Natural killer cell treated with Interleukin-12 subunit alpha and Interleukin-12 subunit beta and Interleukin-15 and Interleukin-18, amount 100 ng/mL, for 72 hours (primary cell): ENCODE data around the gene COL4A3. TPM values are rescaled to one million over a fixed set of nuclear protein-coding genes. Genes with fewer than 3 reads are reported as not detected.
"Not testable (repeated sequence)": the region's sequence is repeated elsewhere in the genome, so short reads cannot be mapped to it uniquely, and the experiment has no call there.

Experiments
- ATAC-seq, 2 donors: fragments of 150-1000 bp; cut with Tn5 transposase in 1 of 2; sonication (Bioruptor Pico), chemical (Tn5 transposase) in 1 of 2; 2 replicates each; pipeline ENCODE4 v1.10.0; 2021
- DNase-seq: peaks from one replicate; pipeline ENCODE4 v3.0.0; 2022; ENCODE audit warnings: low spot score
- H3K27ac Mint-ChIP-seq, 2 donors: 1 replicate in 1 of 2; 2 replicates in 1 of 2; pipeline ENCODE4 v1.8.0; 2022; ENCODE audit warnings: mixed read lengths in 2 of 2, mild to moderate bottlenecking in 1 of 2, moderate library complexity in 1 of 2
- H3K27me3 Mint-ChIP-seq, 2 donors: 1 replicate in 1 of 2; 2 replicates in 1 of 2; pipeline ENCODE4 v1.8.0; 2022; ENCODE audit warnings: mixed read lengths in 2 of 2
- H3K36me3 Mint-ChIP-seq: one replicate; pipeline ENCODE4 v1.8.0; 2022; ENCODE audit warnings: mixed read lengths
- H3K4me1 Mint-ChIP-seq, 2 donors: 1 replicate in 1 of 2; 2 replicates in 1 of 2; pipeline ENCODE4 v1.8.0; 2022; ENCODE audit warnings: low read depth in 2 of 2, mixed read lengths in 2 of 2, mild to moderate bottlenecking in 1 of 2
- H3K4me3 Mint-ChIP-seq: one replicate; pipeline ENCODE4 v1.8.0; 2022; ENCODE audit warnings: mixed read lengths
- H3K9me3 Mint-ChIP-seq: 2 replicates; pipeline ENCODE4 v1.8.0; 2022; ENCODE audit warnings: mixed read lengths
- total RNA-seq, 2 donors: library from RNA; stranded (reverse); gene quantifications; one replicate each; pipeline ENCODE4 v1.2.3, GENCODE V29; 2022

The COL4A3 gene
- total RNA-seq, 2 donors from 2014 or later, result 0.22 to 0.62 TPM

DNA sequence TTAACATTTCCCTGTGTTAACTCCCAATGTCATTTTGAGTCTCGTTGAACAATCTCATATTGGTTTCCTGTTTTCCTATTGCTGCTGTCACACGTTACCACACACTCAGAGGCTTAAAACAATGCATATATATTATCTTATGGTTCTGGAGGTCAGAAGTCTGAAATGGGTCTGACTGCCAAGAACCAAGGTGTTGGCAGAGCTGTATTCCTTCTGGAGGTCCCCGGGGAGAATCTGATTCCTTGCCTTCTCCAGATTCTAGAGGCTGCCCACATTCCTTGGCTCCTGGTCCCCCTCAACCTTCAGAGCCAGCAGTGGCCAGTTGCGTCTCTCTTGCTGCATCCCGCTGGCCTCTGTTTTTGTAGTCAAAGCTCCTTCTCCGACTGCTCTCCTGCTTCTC is 18.0 kb upstream of the COL4A3 start:
- H3K27me3 Mint-ChIP-seq, result peaks cover 11 to 26% of the 10 kb centered on the region in 2 donors
- no peaks in the 10 kb centered on the region for H3K4me1 Mint-ChIP-seq
- H3K36me3 Mint-ChIP-seq, result no peaks in the 10 kb centered on the region
- ATAC-seq (no peak), DNase-seq (no peak)
- no peak overlapping the region for H3K27ac Mint-ChIP-seq
- no peak overlapping the region for H3K4me3 Mint-ChIP-seq
- H3K9me3 Mint-ChIP-seq, result no peaks in the 10 kb centered on the region

DNA sequence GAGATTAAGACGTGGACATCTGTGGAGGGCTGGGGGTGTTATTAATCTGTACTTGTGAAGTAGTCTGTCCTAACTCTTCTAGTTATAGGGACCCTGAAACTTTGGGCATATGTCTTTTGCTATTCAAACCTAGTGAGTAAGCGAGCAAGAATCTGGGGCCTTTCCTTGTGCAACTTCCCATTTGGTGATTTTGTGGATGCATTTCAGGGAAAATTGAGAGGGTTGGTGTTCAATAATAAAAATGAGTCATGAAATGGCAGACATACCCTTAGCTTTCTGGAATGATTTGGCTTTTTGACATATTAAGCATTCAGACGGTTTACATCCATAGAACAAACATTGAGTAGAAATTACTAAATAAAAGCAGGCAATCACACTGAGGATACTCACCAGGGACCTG is 17.4 kb upstream of the COL4A3 start:
- H3K9me3 Mint-ChIP-seq, result no peaks in the 10 kb centered on the region

DNA sequence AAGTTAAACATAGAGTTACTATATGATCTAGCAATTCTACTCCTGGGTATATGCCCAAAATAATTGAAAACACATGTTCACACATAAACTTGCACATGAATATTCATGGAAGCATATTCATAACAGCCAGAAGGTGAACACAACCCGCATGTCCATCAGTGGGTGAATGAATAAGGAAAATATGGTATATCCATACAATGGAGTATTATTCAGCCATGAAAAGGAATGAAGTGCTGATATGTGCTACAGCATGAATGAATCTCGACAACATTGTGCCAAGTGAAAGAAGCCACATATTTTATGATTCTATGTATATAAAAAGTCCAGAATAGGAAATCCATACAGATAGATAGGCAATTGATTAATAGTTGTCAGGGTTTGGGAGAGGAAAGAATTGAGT is 16.3 kb upstream of the COL4A3 start:
- no peaks in the 10 kb centered on the region for H3K9me3 Mint-ChIP-seq
- H3K4me3 Mint-ChIP-seq, result no peak overlapping the region
- H3K4me1 Mint-ChIP-seq, result no peaks in the 10 kb centered on the region
- ATAC-seq (no peak), DNase-seq (no peak)
- no peak overlapping the region for H3K27ac Mint-ChIP-seq
- H3K36me3 Mint-ChIP-seq, result no peaks in the 10 kb centered on the region
- peaks cover 13 to 33% of the 10 kb centered on the region in 2 donors for H3K27me3 Mint-ChIP-seq

More for the DNA sequence above, 17.4 kb upstream of the COL4A3 start:
- Mint-ChIP-seq H3K4me3 (no peak overlapping the region), H3K36me3 (no peaks in the 10 kb centered on the region), H3K27me3 (peaks cover 11 to 26% of the 10 kb centered on the region in 2 donors), H3K4me1 (no peaks in the 10 kb centered on the region), H3K27ac (no peak overlapping the region)
- ATAC-seq, result no peak
- DNase-seq, result no peak

DNA sequence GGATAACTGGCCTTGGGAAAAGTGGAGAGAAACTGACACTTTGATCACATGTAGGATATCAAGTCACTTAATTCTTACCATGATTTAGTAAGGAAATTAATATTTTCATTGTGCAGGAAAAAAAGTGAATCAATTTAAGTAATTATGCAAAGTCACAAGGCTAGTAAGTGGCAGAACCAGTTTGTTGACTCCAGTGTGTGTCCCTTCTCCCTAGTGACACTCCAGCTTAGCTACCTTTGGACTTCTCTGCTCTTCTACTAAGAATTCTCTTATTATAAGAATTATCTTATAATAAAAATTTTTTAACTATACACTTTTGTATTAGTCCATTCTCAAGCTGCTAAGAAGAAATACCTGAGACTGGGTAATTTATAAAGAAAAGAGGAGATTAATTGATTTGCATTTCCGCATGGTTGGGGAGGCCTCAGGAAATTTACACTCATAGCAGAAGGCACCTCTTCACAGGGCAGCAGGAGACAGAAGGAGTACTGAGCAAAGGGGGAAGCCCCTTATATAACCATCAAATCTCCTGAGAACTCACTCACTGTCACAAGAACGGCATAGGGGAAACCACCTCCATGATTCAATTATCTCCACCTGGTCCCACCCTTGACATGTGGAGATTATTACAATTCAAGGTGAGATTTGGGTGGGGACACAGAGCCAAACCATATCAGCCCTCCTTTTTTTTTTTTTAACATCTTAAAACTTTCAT is 14.0 kb upstream of the COL4A3 start:
- Mint-ChIP-seq H3K27ac (no peak overlapping the region), H3K4me1 (no peaks in the 10 kb centered on the region), H3K27me3 (peaks cover 19 to 40% of the 10 kb centered on the region in 2 donors), H3K9me3 (no peaks in the 10 kb centered on the region), H3K4me3 (no peak overlapping the region), H3K36me3 (no peaks in the 10 kb centered on the region)
- ATAC-seq (no peak), DNase-seq (no peak)

DNA sequence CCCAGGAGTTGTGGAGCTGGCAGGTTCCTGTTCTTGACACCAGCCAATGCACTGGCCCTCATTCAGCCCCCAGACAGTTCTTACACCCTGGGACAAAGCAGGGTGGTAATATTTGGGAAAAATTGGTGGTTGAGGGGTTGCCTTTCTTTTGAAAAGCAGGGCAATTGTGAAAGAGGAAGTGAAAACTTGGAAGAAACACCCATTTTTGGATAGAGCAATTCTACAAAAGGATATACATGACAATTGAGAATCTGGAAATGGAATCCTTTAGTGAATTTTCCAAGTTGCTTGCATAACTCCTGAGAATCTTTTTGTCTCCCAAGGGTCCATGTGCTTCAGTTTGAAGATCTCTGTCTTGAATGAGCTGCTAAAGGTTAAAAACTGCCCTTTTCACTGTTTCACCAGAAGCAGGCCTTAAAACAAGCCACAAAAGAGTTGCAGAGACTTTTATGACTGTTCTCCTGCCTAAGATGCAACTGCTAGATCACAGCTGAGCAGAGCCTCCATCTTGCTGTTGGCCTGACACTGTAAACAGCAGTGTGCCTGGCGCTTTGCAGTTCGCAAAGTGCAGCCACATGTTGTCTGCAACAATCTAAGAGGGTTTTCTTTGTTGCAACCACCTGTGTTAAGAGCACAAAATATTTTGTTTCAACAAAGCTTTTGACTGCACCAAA is 12.2 kb upstream of the COL4A3 start:
- Mint-ChIP-seq H3K27ac (no peak overlapping the region), H3K4me3 (no peak overlapping the region), H3K9me3 (no peaks in the 10 kb centered on the region), H3K27me3 (peaks cover 15 to 31% of the 10 kb centered on the region in 2 donors), H3K36me3 (no peaks in the 10 kb centered on the region), H3K4me1 (no peaks in the 10 kb centered on the region)
- ATAC-seq, result no peak
- DNase-seq, result no peak

DNA sequence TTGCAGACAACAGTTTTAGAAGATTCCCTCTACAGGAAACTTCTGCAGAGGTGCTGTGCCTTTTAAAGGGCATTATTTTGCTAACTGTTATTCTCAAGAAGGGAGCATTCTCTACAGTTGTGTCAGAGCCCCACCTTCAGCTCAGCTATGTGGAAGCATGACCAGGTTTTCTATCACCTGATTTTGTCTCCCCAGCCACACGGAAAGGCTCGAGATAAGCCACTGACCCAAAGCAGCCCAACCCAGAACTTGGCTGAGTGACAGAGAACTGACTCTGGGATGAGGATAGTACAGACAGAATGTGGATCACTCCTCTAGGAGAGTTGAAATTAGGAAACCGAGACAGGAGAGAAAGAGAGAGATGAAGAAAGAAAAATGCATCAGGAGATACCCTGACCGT is 11.1 kb upstream of the COL4A3 start:
- no peaks in the 10 kb centered on the region for H3K36me3 Mint-ChIP-seq
- no peaks in the 10 kb centered on the region for H3K9me3 Mint-ChIP-seq
- H3K27ac Mint-ChIP-seq, result no peak overlapping the region
- no peaks in the 10 kb centered on the region for H3K4me1 Mint-ChIP-seq
- H3K27me3 Mint-ChIP-seq, result peaks cover 15 to 31% of the 10 kb centered on the region in 2 donors
- no peak for DNase-seq
- ATAC-seq, result no peak
- no peak overlapping the region for H3K4me3 Mint-ChIP-seq

DNA sequence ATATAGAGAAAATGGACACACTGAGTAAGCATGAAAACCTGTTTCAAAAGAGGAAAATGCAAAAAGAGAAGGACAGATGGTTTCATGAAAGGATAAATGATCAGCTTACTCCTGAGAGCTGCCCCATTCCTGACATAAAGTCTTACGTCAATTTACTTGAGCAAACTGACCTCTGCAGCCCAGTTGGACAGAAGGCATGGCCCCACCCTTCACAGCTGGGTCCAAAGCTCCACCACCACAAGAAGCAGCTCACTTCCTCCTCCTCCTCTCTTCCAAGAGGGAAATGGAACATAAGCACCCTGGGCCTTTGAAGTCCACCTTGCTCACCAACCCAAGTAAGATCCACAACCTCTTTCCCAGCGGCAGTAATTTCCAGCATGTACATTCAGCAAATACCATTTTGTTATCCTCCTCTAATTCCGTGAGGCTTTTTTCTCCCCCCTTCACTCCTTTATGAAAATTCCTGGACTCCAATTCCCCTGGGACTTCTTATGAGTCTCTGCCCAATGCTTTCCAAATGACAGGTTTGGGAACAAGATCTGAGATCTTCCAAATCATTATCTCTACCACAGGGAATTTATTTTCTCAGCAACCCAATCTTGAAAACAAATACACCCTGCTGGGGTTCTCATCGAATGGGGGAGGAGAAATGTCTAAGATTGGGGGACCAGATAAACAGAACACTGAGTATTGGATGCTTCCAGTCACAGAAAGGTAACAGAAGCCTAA is 10.5 kb upstream of the COL4A3 start:
- no peaks in the 10 kb centered on the region for H3K36me3 Mint-ChIP-seq
- ATAC-seq (no peak), DNase-seq (no peak)
- no peaks in the 10 kb centered on the region for H3K4me1 Mint-ChIP-seq
- no peak overlapping the region for H3K4me3 Mint-ChIP-seq
- H3K27me3 Mint-ChIP-seq, result peaks cover 15 to 33% of the 10 kb centered on the region in 2 donors
- H3K27ac Mint-ChIP-seq, result no peak overlapping the region
- no peaks in the 10 kb centered on the region for H3K9me3 Mint-ChIP-seq

DNA sequence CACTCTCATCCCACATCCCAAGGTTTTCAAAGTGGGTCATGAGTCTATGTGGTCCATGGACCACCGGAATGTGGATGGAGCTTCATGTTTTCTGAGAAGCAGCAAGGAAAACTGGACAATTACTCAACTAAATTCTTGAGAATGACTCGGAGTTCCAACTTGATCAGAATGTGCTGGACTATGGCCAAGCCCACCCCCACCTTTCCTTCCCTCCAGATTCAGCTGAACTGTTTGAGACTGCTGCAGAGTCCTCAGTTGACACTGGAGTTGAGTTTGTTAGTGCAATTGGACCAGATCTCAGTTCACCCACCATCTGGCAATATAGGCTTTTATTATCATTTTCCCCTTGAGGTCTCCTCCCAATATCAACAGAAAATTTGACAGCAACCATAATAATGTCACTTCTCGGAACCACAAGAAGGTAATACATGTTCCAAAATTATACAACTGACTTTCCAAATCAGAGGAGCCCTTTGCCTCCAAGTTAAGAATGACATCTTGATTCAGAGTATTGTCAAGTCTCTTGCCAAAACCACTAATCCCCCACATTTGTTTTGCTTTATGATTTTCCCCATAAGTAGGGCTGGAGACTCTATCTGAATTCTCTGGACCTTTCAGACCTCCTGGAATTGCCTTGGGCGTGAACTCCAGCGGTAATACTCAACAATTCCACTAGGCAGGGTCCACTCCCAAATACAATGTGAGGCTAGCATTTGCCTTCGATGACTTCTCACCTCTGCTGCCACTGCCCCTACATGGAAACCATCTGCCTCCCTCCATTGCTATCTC is 9.2 kb upstream of the COL4A3 start:
- H3K36me3 Mint-ChIP-seq, result no peaks in the 10 kb centered on the region
- no peaks in the 10 kb centered on the region for H3K9me3 Mint-ChIP-seq
- H3K27me3 Mint-ChIP-seq, result peaks cover 23 to 46% of the 10 kb centered on the region in 2 donors

DNA sequence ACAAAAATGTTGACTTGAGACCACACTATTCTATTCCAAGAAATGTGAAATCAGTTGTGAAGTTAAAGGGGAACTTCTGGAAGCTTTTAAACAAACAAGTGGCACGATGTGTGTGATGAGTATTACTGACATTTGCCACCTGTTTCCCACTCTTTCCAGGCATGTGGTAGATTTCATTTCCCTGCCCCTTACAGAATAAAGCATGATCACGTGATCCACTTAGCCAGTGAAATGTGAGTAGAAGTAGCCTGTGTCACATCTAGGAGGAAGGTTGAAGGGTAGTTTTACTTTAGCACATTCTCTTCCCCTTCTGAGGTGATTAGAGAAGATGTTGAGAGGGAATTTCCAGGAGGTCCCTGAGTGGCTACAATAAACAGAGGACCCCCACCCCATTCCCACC is 4.3 kb upstream of the COL4A3 start:
- ATAC-seq (no peak), DNase-seq (no peak)
- H3K36me3 Mint-ChIP-seq, result no peaks in the 10 kb centered on the region
- peaks cover 17 to 54% of the 10 kb centered on the region in 2 donors for H3K27me3 Mint-ChIP-seq
- H3K4me3 Mint-ChIP-seq, result no peak overlapping the region
- H3K27ac Mint-ChIP-seq, result no peak overlapping the region
- peaks cover 3 to 4% of the 10 kb centered on the region in 2 donors for H3K4me1 Mint-ChIP-seq
- H3K9me3 Mint-ChIP-seq, result no peaks in the 10 kb centered on the region

More for the DNA sequence above, 9.2 kb upstream of the COL4A3 start:
- ATAC-seq, result no peak
- Mint-ChIP-seq H3K4me3 (no peak overlapping the region), H3K27ac (no peak overlapping the region), H3K4me1 (no peaks in the 10 kb centered on the region)
- no peak for DNase-seq

DNA sequence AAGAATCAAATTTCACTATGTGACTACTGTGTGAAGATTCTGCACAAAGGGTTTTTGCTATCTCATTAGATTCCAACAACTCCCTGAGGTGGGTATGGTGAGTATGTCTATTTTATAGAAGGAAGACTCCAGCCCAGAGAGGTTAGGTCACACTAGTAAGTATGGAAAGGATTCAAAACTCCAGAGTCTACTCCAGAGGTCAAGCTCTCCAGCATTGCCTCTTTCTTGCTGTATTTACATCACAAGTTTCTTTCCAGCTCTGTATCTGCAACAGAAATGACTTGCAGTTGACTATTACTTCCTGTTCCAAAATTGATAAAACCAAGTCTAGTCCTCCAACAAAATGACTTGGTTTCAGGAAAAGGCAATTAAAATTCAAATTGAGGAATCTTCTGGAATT is 2.5 kb upstream of the COL4A3 start:
- no peak for DNase-seq
- Mint-ChIP-seq H3K4me1 (peaks cover 3 to 4% of the 10 kb centered on the region in 2 donors), H3K4me3 (no peak overlapping the region), H3K36me3 (no peaks in the 10 kb centered on the region), H3K27ac (no peak overlapping the region), H3K27me3 (peaks cover 25 to 65% of the 10 kb centered on the region in 2 donors), H3K9me3 (no peaks in the 10 kb centered on the region)
- no peak for ATAC-seq

DNA sequence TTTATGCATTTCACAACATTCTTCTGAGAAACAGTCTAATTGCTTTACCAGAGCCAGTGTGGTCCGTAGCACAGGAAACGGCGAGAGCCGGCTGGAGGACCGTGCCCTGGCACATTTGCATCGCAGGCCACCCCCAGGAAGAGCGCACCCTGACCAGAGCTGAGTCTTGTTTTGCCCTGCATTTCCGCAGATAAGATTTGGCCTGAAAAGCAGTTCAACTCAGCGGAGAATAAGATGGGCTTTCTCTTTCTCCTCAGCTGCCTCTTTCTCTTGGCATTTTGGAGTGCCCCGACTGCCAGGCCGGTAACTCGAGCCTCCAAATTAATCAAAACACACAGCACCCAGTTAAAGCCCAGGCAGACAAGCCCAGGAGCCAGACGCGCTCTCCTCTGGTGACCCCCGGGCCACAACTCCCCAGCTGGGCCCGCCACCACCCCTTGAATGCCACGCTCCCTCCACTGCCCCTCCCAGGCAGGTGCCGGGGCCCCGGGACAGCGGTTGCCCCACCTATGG is 883 bp upstream of the COL4A3 start:
- DNase-seq (no peak), ATAC-seq (peak; percentile 12 to 76)
- H3K4me1 Mint-ChIP-seq, result peaks cover 3 to 4% of the 10 kb centered on the region in 2 donors
- H3K36me3 Mint-ChIP-seq, result no peaks in the 10 kb centered on the region
- H3K4me3 Mint-ChIP-seq, result peak overlapping the region; percentile 24
- peaks cover 25 to 64% of the 10 kb centered on the region in 2 donors for H3K27me3 Mint-ChIP-seq
- H3K27ac Mint-ChIP-seq, result no peak overlapping the region
- no peaks in the 10 kb centered on the region for H3K9me3 Mint-ChIP-seq

DNA sequence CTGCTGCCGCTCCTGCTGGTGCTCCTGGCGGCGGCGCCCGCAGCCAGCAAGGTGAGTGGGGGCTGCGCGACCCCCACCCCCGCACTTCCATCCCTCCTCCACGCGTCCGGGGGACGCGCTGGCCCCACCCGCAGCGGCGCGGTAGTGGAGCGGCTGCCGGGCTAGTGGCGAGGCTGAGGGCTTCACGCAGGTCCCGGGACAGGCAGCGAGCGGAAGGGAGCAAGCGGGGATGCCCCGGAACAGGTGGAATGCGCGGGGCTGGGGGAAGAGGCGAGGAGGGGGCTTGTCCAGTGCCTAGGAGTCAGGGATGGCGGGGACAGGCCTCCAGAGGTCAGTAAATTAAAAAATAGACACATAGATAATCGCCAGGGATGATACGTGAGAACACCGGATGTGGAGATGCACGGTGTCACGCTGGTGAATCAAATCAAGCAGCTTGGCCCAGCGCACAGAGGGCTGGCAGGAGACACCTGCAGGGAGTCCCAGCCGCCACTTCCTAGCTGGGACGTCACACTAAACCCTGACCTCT is 403 bp downstream of the COL4A3 start:
- DNase-seq, result no peak
- peaks cover 3 to 4% of the 10 kb centered on the region in 2 donors for H3K4me1 Mint-ChIP-seq
- peak overlapping the region; percentile 27 for H3K4me3 Mint-ChIP-seq

DNA sequence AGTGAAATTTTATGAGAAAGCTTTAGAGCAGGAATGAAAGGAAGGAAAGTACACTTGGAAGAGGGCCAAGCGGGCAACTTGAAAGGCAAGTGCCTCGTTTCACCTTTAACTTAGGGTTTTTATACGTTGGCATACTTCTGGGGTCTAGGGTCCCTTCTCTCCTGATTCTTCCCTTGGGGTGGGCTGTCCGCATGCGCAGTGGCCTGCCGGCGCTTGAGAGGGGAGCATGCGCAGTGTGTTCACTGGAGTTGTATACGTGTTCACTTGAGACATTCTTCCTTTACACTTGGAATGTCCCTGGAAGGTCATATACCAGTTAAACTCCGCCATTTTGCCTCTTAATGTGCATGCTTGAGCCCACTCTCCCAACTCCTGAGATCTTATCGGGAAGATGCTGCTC is 7.4 kb downstream of the COL4A3 start:
- not testable (repeated sequence) for H3K27ac Mint-ChIP-seq, H3K36me3 Mint-ChIP-seq, ATAC-seq, DNase-seq, H3K4me1 Mint-ChIP-seq, H3K4me3 Mint-ChIP-seq, H3K9me3 Mint-ChIP-seq
- H3K27me3 Mint-ChIP-seq, result peaks cover 8 to 16% of the 10 kb centered on the region in 2 donors

More for the DNA sequence above, 403 bp downstream of the COL4A3 start:
- ATAC-seq, result peak; percentile 46 to 49
- Mint-ChIP-seq H3K9me3 (no peaks in the 10 kb centered on the region), H3K36me3 (no peaks in the 10 kb centered on the region), H3K27me3 (peaks cover 19 to 53% of the 10 kb centered on the region in 2 donors), H3K27ac (no peak overlapping the region)
